IgD-negative memory B cell (primary cell): Measurements from ENCODE around the gene FTO. TPM values are rescaled to one million over a fixed set of nuclear protein-coding genes. Genes with fewer than 3 reads are reported as not detected.

ENCODE experiments used
- H3K27ac Mint-ChIP-seq, 3 donors: one replicate each; pipeline ENCODE4 v1.8.0; 2020 to 2022; ENCODE audit warnings: mild to moderate bottlenecking in 3 of 3, mixed read lengths in 3 of 3, moderate library complexity in 1 of 3
- H3K27me3 Mint-ChIP-seq: one replicate; pipeline ENCODE4 v1.8.0; 2021; ENCODE audit warnings: mixed read lengths
- H3K36me3 Mint-ChIP-seq: one replicate; pipeline ENCODE4 v1.8.0; 2020; ENCODE audit warnings: mild to moderate bottlenecking, mixed read lengths
- H3K4me1 Mint-ChIP-seq, 3 donors: one replicate each; pipeline ENCODE4 v1.8.0; 2020 to 2022; ENCODE audit warnings: mixed read lengths in 3 of 3, mild to moderate bottlenecking in 1 of 3
- H3K4me3 Mint-ChIP-seq, 4 donors: one replicate each; pipeline ENCODE4 v1.8.0; 2020 to 2022; ENCODE audit warnings: mild to moderate bottlenecking in 4 of 4, mixed read lengths in 4 of 4, moderate library complexity in 3 of 4
- H3K9me3 Mint-ChIP-seq, 3 donors: one replicate each; pipeline ENCODE4 v1.8.0; 2020 to 2021; ENCODE audit warnings: mixed read lengths in 3 of 3, mild to moderate bottlenecking in 1 of 3
- polyA plus RNA-seq: library from polyadenylated mRNA; unstranded; fragments of 300-500 nt; fragmentation: Illumina TruSeq; gene quantifications from one replicate; pipeline ENCODE4 v1.2.3, GENCODE V29; 2021

Gene FTO
- polyA plus RNA-seq, 1 donor from 2014 or later = 53.2 TPM

DNA sequence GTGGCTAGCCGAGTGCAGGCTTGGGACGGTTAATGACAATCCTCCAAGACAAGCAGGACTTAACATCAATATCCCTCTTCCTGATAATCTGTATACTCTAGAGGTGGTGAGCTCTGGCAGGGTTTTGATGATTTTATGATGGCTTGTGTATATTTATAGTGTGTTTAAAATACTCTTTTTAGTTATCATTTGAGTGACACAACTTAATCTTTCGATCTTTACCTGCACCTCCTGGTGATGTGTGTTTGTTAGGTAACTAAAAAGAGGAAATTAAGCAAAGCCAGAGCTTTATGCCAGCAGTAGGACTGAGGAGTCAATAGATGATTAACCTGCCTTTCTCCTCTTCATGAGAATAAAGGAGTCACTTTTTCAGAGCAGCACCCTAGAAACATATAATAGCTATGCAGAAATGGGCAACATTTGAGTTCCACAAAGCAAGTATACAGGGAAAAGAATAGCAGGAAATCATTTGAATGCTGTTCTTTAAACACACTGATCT, 372.1 kb downstream of the FTO start:
- H3K27ac Mint-ChIP-seq = no peak overlapping the region

DNA sequence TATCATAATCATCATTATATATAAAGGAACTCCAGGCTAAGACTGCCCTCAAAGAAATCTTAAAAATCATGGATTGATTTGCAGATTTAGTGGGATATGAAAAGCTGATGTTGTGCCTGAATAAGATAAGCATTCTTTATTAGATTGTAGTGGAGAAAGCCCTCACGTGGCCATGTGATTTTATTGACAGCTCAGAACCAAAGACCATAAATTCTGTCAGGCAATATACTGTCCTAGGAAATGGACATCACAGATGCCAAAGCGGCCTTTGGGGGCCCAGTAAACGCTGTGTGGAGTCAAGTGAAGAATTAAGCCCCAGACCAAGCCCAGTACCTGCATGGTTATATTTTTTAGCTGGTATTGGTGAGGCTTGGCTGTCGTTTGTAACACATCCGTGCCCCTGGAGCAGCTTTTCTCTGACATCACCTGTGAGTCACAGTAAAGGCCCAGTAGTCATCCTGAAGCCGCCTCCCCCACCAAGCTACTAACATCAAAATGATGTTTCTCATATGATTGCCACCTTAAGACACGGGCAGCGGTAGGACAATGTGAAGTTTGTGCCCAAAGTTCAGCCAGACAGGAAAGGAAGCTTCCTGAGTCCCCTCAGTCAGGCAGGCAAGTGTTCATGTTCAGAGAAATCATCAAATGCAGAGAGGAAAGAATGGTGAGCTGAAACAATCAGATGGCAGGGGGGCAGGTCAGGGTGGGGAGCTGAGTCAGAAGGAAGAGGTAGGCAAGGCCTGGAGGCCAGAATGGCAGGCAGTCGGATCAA, 373.3 kb downstream of the FTO start:
- no peak overlapping the region for H3K27ac Mint-ChIP-seq
- no peaks in the 10 kb centered on the region for H3K9me3 Mint-ChIP-seq
- no peak overlapping the region for H3K4me3 Mint-ChIP-seq
- H3K36me3 Mint-ChIP-seq = peaks cover 16% of the 10 kb centered on the region
- H3K27me3 Mint-ChIP-seq = no peaks in the 10 kb centered on the region
- H3K4me1 Mint-ChIP-seq = no peaks in the 10 kb centered on the region

More for the DNA sequence above, 372.1 kb downstream of the FTO start:
- Mint-ChIP-seq H3K4me3 (no peak overlapping the region), H3K4me1 (no peaks in the 10 kb centered on the region), H3K27me3 (no peaks in the 10 kb centered on the region), H3K9me3 (no peaks in the 10 kb centered on the region), H3K36me3 (peaks cover 16% of the 10 kb centered on the region)

DNA sequence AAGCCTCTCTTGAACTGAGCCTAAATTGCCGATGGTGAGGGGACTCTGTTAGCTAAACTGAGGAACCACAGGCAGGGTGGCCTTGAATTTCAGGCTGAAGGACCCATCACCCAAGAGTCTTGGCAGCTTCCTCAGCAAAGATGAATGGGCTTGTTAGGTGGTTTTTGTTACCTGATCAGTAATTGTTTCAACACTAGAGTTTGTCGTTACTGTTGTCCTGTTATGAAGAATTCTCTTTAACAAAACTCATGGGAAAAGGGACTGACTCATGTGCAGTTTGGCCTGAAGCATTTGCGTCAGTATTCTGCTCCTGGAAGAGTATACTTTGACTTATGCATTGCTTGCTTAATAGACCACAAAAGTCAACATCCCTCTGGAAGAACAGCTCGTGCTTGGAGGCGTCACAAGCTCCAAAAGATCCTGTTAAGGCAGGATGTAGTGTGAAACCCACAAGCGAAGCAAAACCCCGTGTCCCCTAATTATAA, 376.6 kb downstream of the FTO start:
- no peak overlapping the region for H3K27ac Mint-ChIP-seq
- H3K27me3 Mint-ChIP-seq = no peaks in the 10 kb centered on the region
- H3K4me3 Mint-ChIP-seq = no peak overlapping the region
- H3K36me3 Mint-ChIP-seq = peaks cover 7% of the 10 kb centered on the region
- no peaks in the 10 kb centered on the region for H3K4me1 Mint-ChIP-seq
- no peaks in the 10 kb centered on the region for H3K9me3 Mint-ChIP-seq

DNA sequence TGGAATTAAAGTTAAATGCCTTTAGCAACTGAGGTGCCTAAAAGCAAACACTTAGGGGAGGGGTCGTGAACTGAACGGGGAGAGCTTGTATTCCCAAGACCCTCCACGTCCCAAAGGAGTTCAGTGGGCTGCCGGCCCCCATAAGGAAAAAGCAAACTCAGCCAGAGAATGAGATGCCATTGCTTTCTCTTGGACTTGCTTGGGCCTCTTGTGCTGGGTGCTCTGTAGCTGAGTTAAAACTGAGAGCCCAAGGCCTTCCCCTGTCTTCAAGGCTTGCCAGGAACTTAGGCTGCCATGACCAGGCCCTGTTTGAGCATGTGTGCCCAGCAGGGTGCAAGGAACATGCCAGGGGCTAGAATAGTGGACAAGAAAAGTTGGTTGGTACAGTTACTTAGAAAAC, 382.8 kb downstream of the FTO start:
- Mint-ChIP-seq H3K27me3 (no peaks in the 10 kb centered on the region), H3K36me3 (peaks cover 2% of the 10 kb centered on the region), H3K27ac (no peak overlapping the region), H3K4me1 (no peaks in the 10 kb centered on the region), H3K9me3 (no peaks in the 10 kb centered on the region), H3K4me3 (no peak overlapping the region)

DNA sequence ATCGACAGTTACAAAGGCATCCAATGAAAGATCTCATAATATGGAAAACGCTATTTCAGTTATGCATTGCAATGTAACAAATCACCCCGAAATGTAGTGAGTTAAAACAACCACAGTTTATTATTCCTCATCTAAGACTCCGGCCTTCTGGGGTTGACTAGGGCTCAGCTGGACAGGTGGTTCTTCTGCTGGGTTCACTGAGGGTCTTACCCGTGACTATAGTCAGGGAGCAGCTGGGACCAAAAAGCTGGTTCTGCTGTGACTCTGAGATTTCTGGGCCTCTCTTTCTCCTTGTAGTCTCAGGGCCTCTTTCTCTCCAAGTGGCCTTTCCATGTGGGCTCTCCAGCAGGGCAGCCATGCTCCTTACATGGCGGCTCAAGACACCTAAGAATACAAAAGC, 386.6 kb downstream of the FTO start:
- H3K9me3 Mint-ChIP-seq = peaks cover 3% of the 10 kb centered on the region in 3 donors
- H3K36me3 Mint-ChIP-seq = peaks cover 16% of the 10 kb centered on the region
- H3K27ac Mint-ChIP-seq = no peak overlapping the region
- H3K4me3 Mint-ChIP-seq = no peak overlapping the region
- no peaks in the 10 kb centered on the region for H3K27me3 Mint-ChIP-seq
- peaks cover 0 to 1% (median 0%) of the 10 kb centered on the region in 3 donors for H3K4me1 Mint-ChIP-seq

DNA sequence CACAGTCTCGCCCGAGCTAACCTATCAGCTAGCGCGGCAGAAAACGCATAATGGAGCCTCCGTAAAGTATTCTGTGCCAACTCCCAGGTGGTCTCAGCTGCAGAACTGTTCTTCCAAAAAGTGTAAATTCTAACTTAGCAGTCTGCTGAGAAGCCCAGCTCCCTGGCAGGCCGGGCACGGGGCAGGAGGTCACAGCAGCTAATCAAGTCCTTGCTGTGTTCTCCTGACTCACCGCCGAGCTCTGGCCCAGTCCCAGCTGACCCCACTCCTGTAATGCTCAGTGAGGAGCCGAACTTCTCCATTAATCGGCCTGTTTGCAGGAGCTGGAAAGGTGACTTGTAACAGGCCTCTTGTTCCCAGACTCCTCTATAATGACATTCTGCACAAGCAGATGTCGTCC, 389.3 kb downstream of the FTO start:
- Mint-ChIP-seq H3K36me3 (peaks cover 26% of the 10 kb centered on the region), H3K9me3 (peaks cover 3 to 13% (median 3%) of the 10 kb centered on the region in 3 donors), H3K4me1 (peaks cover 0 to 1% (median 0%) of the 10 kb centered on the region in 3 donors)

DNA sequence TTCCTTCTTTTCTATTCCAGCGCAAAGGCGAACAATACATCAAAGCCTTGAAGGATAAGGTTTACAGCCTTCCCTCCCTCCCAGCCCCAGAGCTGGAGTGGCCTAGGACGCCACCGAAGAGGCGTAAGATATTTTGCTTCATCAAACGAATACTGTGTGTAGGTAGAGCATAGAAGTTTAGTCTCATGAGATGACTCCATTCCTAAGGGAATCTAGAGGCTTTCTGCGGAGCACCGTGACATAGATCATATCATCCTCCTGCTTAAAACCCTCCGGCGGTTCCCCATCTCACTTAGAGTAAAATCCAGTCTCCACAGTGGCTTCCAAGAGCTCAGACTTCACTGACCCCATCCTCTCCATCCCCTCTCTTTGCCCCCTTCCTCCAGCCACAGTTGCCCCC, 390.7 kb downstream of the FTO start:
- H3K4me3 Mint-ChIP-seq = no peak overlapping the region
- peaks cover 3 to 13% (median 3%) of the 10 kb centered on the region in 3 donors for H3K9me3 Mint-ChIP-seq
- peaks cover 0 to 1% (median 0%) of the 10 kb centered on the region in 3 donors for H3K4me1 Mint-ChIP-seq
- no peaks in the 10 kb centered on the region for H3K27me3 Mint-ChIP-seq
- peaks cover 25% of the 10 kb centered on the region for H3K36me3 Mint-ChIP-seq
- no peak overlapping the region for H3K27ac Mint-ChIP-seq

More for the DNA sequence above, 389.3 kb downstream of the FTO start:
- Mint-ChIP-seq H3K27me3 (no peaks in the 10 kb centered on the region), H3K4me3 (no peak overlapping the region), H3K27ac (no peak overlapping the region)

DNA sequence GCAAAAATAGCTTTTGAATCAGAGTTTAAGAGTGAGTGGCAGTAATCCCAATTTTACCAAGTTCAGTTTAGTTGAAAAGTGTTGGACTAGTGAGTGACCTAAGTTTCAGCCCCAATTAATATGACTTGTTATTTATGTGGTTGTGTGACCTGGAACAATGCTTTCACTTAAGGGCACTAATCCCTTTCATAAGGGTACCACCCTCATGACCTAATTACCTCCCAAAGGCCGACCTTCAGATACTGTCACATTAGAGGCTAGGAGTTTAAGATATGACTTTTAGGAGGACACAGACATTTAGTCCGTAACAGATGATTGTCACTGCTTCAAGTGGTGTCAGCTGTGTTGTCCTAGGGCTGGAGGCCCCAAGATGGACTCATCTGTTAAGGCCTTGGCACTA, 392.7 kb downstream of the FTO start:
- H3K36me3 Mint-ChIP-seq = peaks cover 24% of the 10 kb centered on the region
- no peak overlapping the region for H3K27ac Mint-ChIP-seq
- H3K27me3 Mint-ChIP-seq = no peaks in the 10 kb centered on the region
- peaks cover 3 to 13% (median 3%) of the 10 kb centered on the region in 3 donors for H3K9me3 Mint-ChIP-seq
- H3K4me1 Mint-ChIP-seq = peaks cover 0 to 5% (median 0%) of the 10 kb centered on the region in 3 donors
- H3K4me3 Mint-ChIP-seq = no peak overlapping the region

DNA sequence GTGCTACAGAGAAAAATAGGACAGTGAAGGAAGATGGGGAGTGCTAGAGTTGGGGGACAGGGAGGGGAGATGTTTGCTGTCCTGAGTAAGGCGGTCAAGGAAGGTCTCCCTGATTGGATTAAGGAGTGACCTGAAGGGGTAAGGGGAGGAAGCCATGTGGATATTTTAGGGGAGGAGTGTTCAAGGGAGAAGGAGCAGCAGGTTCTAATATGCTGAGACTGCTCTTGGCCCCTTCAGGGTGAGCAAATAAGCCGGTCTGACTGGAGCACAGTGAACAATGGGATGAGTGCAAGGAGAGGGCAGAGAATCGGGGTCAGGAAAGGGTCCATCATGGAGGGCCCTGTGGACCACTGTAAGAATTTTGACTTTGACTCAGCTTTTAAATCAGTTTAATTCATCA, 393.8 kb downstream of the FTO start:
- H3K4me3 Mint-ChIP-seq = no peak overlapping the region
- peaks cover 0 to 5% (median 2%) of the 10 kb centered on the region in 3 donors for H3K4me1 Mint-ChIP-seq
- H3K27me3 Mint-ChIP-seq = no peaks in the 10 kb centered on the region
- H3K36me3 Mint-ChIP-seq = peaks cover 27% of the 10 kb centered on the region
- peaks cover 3 to 13% (median 3%) of the 10 kb centered on the region in 3 donors for H3K9me3 Mint-ChIP-seq
- no peak overlapping the region for H3K27ac Mint-ChIP-seq

DNA sequence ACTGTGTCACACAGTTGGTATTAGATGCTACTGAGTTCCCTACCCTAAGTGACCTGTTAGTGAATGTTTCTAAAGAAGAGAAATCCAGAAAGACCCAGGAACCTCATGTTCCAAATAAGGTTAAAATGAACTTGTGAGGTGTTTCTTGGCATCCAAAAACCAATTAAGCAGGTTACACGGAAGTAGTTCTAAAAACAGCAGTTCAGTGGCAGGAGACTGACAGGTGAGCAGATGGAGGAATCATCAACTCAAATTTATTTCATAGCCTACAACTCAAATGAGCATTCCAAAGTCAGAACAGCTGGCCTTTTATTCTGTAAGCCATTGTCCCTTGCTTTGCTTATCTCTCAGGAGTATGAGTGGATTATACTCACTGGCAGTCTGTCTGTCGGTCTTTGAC, 394.3 kb downstream of the FTO start:
- H3K36me3 Mint-ChIP-seq = peaks cover 23% of the 10 kb centered on the region
- H3K27me3 Mint-ChIP-seq = no peaks in the 10 kb centered on the region
- no peak overlapping the region for H3K27ac Mint-ChIP-seq
- peaks cover 0 to 13% (median 3%) of the 10 kb centered on the region in 3 donors for H3K9me3 Mint-ChIP-seq
- no peak overlapping the region for H3K4me3 Mint-ChIP-seq
- H3K4me1 Mint-ChIP-seq = peaks cover 0 to 5% (median 2%) of the 10 kb centered on the region in 3 donors

DNA sequence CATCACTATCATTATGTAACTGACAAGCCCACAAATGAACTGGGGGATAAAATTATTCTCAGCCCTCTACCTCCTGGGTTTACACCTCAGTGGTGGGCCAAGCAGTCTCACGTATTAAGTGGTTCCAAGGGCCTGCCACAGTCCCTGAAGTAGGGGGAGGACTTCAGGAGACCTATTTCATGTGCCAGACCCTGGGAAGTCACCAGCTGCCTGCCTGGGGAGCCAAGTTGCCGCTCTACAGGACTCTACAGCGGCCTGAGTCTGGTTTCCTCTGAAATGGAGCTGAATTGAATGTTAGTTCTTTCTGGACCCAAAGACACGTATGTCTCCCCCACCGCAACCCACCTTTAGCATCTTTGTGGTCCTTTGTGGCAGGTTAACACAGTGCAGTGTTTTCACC, 395.7 kb downstream of the FTO start:
- Mint-ChIP-seq H3K4me3 (no peak overlapping the region), H3K27me3 (no peaks in the 10 kb centered on the region), H3K4me1 (peaks cover 0 to 5% (median 2%) of the 10 kb centered on the region in 3 donors), H3K9me3 (peaks cover 0 to 9% (median 3%) of the 10 kb centered on the region in 3 donors), H3K27ac (no peak overlapping the region), H3K36me3 (peaks cover 21% of the 10 kb centered on the region)

DNA sequence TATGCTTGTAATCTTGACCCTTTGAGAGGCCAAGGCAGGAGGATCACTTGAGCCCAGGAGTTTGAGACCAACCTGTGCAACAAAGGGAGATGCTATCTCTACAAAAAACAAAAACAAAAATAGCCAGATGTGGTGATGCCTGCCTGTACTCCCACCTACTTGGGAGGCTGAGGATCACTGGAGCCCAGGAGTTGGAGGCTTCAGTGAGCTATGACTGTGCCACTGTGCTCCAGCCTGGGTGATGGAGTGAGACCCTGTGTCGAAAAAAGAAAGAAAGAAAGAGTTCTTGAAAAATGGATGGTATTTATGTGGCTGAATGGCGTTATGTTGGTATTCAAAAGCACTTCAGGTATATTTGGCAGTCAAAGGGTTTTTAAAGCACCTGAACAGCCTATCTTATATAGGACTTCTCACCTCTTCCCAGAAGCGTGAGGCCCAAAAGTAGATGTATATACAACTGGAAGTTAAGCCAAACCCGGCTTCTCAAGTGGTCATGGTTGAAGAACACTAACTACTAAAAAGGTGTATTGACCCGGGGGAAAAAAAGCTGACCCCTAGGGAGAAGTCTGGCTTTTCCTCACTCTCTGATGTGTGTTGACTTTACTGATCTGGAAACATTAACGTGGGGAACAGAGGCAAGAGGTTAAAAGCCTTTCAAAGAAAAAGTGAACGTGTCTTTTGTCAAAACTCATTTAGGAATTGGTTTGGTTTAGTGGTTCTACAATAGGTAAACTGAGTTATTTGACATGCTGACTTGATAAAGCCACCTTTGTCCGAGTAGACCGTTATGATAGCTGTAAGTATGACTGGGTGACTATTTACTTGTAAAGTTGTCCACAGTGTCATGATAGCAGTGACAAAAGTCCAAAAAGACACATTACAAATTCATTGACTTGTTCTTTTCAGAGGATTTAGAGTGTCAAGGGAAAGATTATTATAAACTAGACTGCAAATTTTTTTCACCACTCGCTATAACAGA, 399.2 kb downstream of the FTO start:
- Mint-ChIP-seq H3K9me3 (no peaks in the 10 kb centered on the region), H3K4me1 (peaks cover 0 to 4% (median 2%) of the 10 kb centered on the region in 3 donors), H3K27me3 (no peaks in the 10 kb centered on the region), H3K36me3 (peaks cover 4% of the 10 kb centered on the region), H3K27ac (no peak overlapping the region), H3K4me3 (no peak overlapping the region)

DNA sequence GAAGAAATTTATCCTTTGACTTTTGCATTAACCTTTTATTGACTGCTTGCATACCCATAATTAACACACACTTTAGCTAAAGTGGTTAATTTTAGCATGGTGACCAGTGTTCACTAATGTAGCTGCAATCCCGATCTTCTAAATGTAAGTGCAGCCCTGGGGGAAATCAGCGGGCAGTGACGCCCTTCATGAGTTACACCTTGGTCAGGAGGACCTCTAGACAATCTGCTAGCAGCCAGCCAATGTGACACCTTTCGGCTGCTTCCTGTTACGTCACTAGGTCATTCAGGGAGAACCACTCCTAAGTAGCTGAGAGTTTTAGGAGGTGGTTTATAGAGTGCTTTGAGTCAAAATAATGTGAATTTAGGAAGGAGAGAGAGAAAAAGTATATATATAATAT, 402.1 kb downstream of the FTO start:
- Mint-ChIP-seq H3K9me3 (no peaks in the 10 kb centered on the region), H3K27ac (no peak overlapping the region), H3K27me3 (no peaks in the 10 kb centered on the region), H3K36me3 (peaks cover 5% of the 10 kb centered on the region), H3K4me1 (peaks cover 0 to 3% (median 2%) of the 10 kb centered on the region in 3 donors), H3K4me3 (no peak overlapping the region)

DNA sequence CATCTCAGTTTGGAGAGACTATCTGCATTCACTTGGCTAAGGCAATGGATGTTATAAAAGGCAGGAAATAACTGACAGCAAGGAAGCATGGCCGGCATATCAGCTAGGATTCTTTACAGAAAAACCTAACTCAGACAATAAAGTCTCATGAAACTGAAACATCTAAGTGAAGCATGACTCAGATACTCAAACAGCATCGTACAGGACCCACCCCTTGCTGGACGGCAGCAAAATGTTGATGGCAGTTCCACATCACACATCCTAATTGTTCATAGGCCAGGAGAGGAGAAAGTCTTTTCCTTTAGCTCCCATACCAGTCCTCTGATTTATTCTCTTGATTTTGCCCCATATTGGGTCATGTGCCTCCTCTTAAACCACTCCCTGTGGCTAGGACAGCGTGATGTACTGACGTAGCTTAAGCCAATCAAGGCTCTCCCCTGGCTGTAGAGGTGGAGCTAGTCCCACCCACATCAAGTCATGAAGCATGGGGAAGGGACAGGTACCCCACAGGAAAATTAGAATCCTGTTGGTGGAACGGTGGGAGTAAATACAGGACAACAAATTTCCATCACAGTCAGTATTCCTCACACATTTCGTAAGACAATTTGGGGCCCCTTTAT, 403.7 kb downstream of the FTO start:
- H3K9me3 Mint-ChIP-seq = no peaks in the 10 kb centered on the region
- H3K27ac Mint-ChIP-seq = no peak overlapping the region

More for the DNA sequence above, 403.7 kb downstream of the FTO start:
- Mint-ChIP-seq H3K27me3 (no peaks in the 10 kb centered on the region), H3K36me3 (peaks cover 2% of the 10 kb centered on the region), H3K4me1 (no peaks in the 10 kb centered on the region), H3K4me3 (no peak overlapping the region)
